GM23248 (cell line): ENCODE data around the gene ARAP1.

ENCODE experiments used
- EZH2 ChIP-seq: fragments of 200-600 bp; sonication (generic); IDR thresholded peaks from 2 replicates; pipeline ENCODE4 v1.6.1; 2018; ENCODE audit warnings: antibody characterized with exemption, mild to moderate bottlenecking; ENCODE audit not compliant: insufficient read depth, poor library complexity, severe bottlenecking
- EZH2phosphoT487 ChIP-seq: fragments of 200-600 bp; sonication (generic); IDR thresholded peaks from 2 replicates; pipeline ENCODE4 v1.6.1; 2018; ENCODE audit warnings: antibody characterized with exemption, moderate library complexity, mild to moderate bottlenecking, low read depth; ENCODE audit not compliant: insufficient read depth

DNA sequence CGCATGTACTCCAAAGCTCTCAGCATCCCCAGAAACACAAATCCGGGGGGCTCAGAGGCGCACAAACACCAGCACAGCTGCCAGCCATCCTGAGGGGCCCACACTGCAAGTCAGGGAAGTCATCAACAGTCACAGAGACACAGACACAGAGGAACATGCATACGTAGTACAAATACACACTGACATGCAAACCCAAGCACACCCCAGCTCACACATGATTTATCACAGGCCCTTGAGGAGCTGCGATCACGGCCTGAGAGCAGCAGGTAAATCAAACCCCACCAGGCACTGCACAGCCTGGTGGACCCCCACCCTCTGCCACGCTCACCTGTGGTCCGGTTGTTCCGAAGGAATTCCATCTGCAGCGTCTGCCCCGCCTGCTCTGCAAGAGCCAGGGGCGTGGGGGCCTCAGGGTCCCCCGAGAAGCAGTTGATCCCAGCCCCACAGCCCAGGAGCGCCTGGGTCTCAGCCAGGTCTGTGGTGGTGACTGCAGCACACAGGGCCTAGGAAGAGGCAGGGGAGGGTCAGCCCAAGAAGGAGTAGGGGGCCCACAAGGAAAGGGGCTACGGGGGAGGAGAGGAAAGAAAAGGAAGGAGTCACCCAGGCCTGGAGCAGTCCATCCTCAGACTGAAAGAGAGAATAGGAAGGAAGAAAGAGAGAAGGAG, 49.5 kb downstream of the ARAP1 start:
- TF ChIP-seq EZH2phosphoT487: no peak
- no peak for TF ChIP-seq EZH2
